GM12801 (cell line): ENCODE results near the gene SSTR5.

Experiments used
- CTCF ChIP-seq: IDR thresholded peaks from one replicate; pipeline ENCODE4 v1.5.1; 2011; ENCODE audit warnings: control low read depth; ENCODE audit not compliant: insufficient read length; ENCODE audit errors: extremely low read depth

SSTR5 gene

GRCh38 chr16:1066584-1067172 is 5.9 kb upstream of the SSTR5 start:
- TF ChIP-seq CTCF, result no peak

- TF ChIP-seq CTCF, result no peak
These were observed 4.9 kb upstream of the SSTR5 start for GRCh38 chr16:1067629-1068028.

GRCh38 chr16:1068451-1068850 is 4.1 kb upstream of the SSTR5 start:
- TF ChIP-seq CTCF, result no peak

- TF ChIP-seq CTCF, result no peak
These were observed 3.4 kb upstream of the SSTR5 start for GRCh38 chr16:1069154-1069553.

- TF ChIP-seq CTCF, result no peak
These were observed 2.3 kb upstream of the SSTR5 start for GRCh38 chr16:1070084-1070863.

- TF ChIP-seq CTCF, result no peak
These were observed 1.6 kb upstream of the SSTR5 start for GRCh38 chr16:1070864-1071408.

GRCh38 chr16:1071561-1072225 is 854 bp upstream of the SSTR5 start:
- no peak for TF ChIP-seq CTCF
